ENCODE measurements around the gene CRIM1. TPM values are rescaled to one million over a fixed set of nuclear protein-coding genes. Genes with fewer than 3 reads are reported as not detected.

CRIM1 gene
- total and polyA plus RNA-seq, 2 experiments from 2014 or later, result 10.5 to 36.4 TPM

- TF ChIP-seq, protein P1, sequence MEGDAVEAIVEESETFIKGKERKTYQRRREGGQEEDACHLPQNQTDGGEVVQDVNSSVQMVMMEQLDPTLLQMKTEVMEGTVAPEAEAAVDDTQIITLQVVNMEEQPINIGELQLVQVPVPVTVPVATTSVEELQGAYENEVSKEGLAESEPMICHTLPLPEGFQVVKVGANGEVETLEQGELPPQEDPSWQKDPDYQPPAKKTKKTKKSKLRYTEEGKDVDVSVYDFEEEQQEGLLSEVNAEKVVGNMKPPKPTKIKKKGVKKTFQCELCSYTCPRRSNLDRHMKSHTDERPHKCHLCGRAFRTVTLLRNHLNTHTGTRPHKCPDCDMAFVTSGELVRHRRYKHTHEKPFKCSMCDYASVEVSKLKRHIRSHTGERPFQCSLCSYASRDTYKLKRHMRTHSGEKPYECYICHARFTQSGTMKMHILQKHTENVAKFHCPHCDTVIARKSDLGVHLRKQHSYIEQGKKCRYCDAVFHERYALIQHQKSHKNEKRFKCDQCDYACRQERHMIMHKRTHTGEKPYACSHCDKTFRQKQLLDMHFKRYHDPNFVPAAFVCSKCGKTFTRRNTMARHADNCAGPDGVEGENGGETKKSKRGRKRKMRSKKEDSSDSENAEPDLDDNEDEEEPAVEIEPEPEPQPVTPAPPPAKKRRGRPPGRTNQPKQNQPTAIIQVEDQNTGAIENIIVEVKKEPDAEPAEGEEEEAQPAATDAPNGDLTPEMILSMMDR (conservative IDR thresholded peaks at IDR 0.05; ENCODE audit: low read depth in 2 of 2), result no peak
- TF ChIP-seq REST (IDR thresholded peaks at IDR 0.05; ENCODE audit: unreplicated experiment) (no peak), ZNF114 (CRISPR knock-in tag; IDR thresholded peaks at IDR 0.05) (no peak)
These were observed 217.6 kb downstream of the CRIM1 start (continued) for GRCh38 chr2:36573165-36573564.

GRCh38 chr2:36574560-36574959, 219.0 kb downstream of the CRIM1 start:
- no peaks in the 10 kb centered on the region for H4K20me1 ChIP-seq (replicated peaks; ENCODE audit: insufficient read depth)
- Mint-ChIP-seq H3K27ac (no peak overlapping the region), H3K36me3 (ENCODE audit: low read depth) (peaks cover 25% of the 10 kb centered on the region), H3K9me3 (no peaks in the 10 kb centered on the region), H3K4me1 (peaks cover 22% of the 10 kb centered on the region), H3K27me3 (ENCODE audit: insufficient read depth, low read depth, poor library complexity) (no peaks in the 10 kb centered on the region), H3K4me3 (no peak overlapping the region)
- no peaks in the 10 kb centered on the region for H3K27me3 ChIP-seq (ENCODE audit: insufficient read depth)
- peaks cover 24% of the 10 kb centered on the region for H3K36me3 ChIP-seq (ENCODE audit: insufficient read depth)
- H3K9me2 ChIP-seq (ENCODE audit: insufficient read depth), result no peaks in the 10 kb centered on the region
- no peak for TF ChIP-seq REST (IDR thresholded peaks at IDR 0.05; ENCODE audit: unreplicated experiment)
- H3K4me3 ChIP-seq, result no peak overlapping the region
- H3K79me2 ChIP-seq (replicated peaks; ENCODE audit: insufficient read depth), result peaks cover 11% of the 10 kb centered on the region; the same call in 1 of the 2 replicates
- H3K4me1 ChIP-seq (ENCODE audit: insufficient read depth), result peaks cover 26% of the 10 kb centered on the region
- DNase-seq (ENCODE audit: low spot score) (no peak), ATAC-seq (no peak)
- no peaks in the 10 kb centered on the region for H3F3A ChIP-seq (replicated peaks; ENCODE audit: low read depth)
- no peak overlapping the region for H3K4me2 ChIP-seq
- H3K27ac ChIP-seq (ENCODE audit: low read depth), result no peak overlapping the region
- no peak overlapping the region for H2AFZ ChIP-seq

DNA sequence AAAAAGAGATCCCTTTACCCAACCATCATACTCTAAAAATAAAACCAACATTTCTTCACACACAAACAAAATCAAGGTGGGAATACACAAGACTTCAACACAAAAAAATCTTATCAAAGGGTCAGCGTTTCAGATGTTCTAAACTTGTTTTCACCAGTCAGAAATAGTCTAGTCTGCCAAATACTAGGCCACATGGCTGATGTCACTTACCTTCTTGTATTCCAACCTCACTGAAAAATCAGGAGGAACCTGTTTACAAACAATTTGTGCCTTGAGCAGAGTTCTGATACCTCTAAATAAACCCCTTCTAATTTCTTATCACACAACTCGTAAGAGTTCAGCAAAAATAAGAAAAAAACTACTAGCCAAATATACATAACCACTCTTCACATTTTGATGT, 222.3 kb downstream of the CRIM1 start:
- Histone ChIP-seq H3K27me3 (ENCODE audit: insufficient read depth) (no peaks in the 10 kb centered on the region), H3K4me2 (no peak overlapping the region), H3K27ac (ENCODE audit: low read depth) (no peak overlapping the region), H3F3A (replicated peaks; ENCODE audit: low read depth) (no peaks in the 10 kb centered on the region), H3K4me3 (no peak overlapping the region), H2AFZ (no peak overlapping the region), H3K36me3 (ENCODE audit: insufficient read depth) (peaks cover 36% of the 10 kb centered on the region), H3K4me1 (ENCODE audit: insufficient read depth) (peaks cover 8% of the 10 kb centered on the region; the same call in 1 of the 2 replicates), H3K9me2 (ENCODE audit: insufficient read depth) (no peaks in the 10 kb centered on the region), H3K79me2 (replicated peaks; ENCODE audit: insufficient read depth) (no peaks in the 10 kb centered on the region), H4K20me1 (replicated peaks; ENCODE audit: insufficient read depth) (no peaks in the 10 kb centered on the region; the same call in 1 of the 2 replicates)
- ATAC-seq (no peak), DNase-seq (ENCODE audit: low spot score) (no peak)
- H3K4me1 Mint-ChIP-seq, result peaks cover 10% of the 10 kb centered on the region
- no peaks in the 10 kb centered on the region for H3K9me3 Mint-ChIP-seq
- H3K27me3 Mint-ChIP-seq (ENCODE audit: insufficient read depth, low read depth, poor library complexity), result no peaks in the 10 kb centered on the region
- peaks cover 42% of the 10 kb centered on the region for H3K36me3 Mint-ChIP-seq (ENCODE audit: low read depth)
- no peak overlapping the region for H3K4me3 Mint-ChIP-seq
- no peak overlapping the region for H3K27ac Mint-ChIP-seq
- TF ChIP-seq REST (IDR thresholded peaks at IDR 0.05; ENCODE audit: unreplicated experiment), result no peak
- TF ChIP-seq NANOG (IDR thresholded peaks at IDR 0.05; ENCODE audit: borderline replicate concordance), result no peak
- TF ChIP-seq POLR2AphosphoS5 (IDR thresholded peaks at IDR 0.05; ENCODE audit: low read depth), result no peak
- TF ChIP-seq CREB1 (CRISPR knock-in tag; IDR thresholded peaks at IDR 0.05; ENCODE audit: low read depth), result no peak
- TF ChIP-seq STAT1 (IDR thresholded peaks at IDR 0.05; ENCODE audit: unreplicated experiment), result no peak
- no peak for TF ChIP-seq ETS1 (IDR thresholded peaks at IDR 0.05)
- TF ChIP-seq EZH2 (IDR thresholded peaks at IDR 0.05; ENCODE audit: low read depth, unreplicated experiment), result no peak
